ENCODE results near the gene SLC6A19. TPM values are rescaled to one million over a fixed set of nuclear protein-coding genes. Genes with fewer than 3 reads are reported as not detected.

Gene SLC6A19
- total RNA-seq, 4 donors from 2014 or later, result under 0.01 TPM; not detected in 3

DNA sequence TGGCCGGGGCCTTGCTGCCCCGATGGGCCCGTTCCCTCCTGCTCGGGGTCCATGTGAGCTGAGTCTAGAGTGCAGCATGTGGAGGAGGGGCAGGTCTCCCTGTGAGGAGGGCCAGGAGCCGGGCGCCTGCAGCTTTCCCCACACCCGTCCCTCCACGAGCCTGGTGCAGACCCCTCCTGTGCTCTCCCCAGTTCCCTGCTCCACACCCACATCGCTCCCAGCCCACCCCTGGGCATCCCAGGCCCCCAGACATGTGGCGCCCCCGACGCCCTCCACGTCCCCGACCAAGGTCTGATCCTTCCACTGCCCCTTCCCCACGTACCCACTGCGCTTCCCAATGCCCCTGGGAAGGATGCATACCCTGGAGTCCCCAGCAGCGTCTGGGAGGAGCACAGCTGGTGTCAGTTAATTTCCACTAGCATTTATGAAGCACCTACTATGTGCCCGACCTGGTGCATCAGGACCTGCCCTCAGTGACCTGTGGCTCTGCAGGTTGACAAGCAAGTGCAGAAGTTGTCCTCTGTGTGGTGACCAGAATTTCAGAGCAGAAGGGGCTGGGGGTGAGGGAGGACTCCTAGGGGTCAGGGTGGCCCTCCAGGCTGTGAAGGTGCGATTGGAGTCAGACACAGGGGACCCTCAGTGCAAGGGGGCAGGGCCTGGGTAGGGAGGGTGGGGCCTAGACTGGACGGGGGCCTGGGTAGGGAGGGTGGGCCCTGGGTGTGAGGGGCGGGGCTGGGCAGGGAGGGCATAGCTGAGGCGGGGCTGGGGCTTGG, 13.0 kb downstream of the SLC6A19 start:
- Histone ChIP-seq H3K27ac (no peak overlapping the region), H3K4me1 (no peaks in the 10 kb centered on the region), H3K9me3 (peaks cover 0 to 18% (median 0%) of the 10 kb centered on the region in 4 donors), H3K4me3 (no peak overlapping the region), H3K36me3 (no peaks in the 10 kb centered on the region), H3K27me3 (peaks cover 0 to 6% of the 10 kb centered on the region in 2 donors)
- no peak for TF ChIP-seq POLR2A (IDR thresholded peaks at IDR 0.05)
- TF ChIP-seq, protein P1, sequence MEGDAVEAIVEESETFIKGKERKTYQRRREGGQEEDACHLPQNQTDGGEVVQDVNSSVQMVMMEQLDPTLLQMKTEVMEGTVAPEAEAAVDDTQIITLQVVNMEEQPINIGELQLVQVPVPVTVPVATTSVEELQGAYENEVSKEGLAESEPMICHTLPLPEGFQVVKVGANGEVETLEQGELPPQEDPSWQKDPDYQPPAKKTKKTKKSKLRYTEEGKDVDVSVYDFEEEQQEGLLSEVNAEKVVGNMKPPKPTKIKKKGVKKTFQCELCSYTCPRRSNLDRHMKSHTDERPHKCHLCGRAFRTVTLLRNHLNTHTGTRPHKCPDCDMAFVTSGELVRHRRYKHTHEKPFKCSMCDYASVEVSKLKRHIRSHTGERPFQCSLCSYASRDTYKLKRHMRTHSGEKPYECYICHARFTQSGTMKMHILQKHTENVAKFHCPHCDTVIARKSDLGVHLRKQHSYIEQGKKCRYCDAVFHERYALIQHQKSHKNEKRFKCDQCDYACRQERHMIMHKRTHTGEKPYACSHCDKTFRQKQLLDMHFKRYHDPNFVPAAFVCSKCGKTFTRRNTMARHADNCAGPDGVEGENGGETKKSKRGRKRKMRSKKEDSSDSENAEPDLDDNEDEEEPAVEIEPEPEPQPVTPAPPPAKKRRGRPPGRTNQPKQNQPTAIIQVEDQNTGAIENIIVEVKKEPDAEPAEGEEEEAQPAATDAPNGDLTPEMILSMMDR (IDR thresholded peaks at IDR 0.05), result no peak
- TF ChIP-seq EP300 (IDR thresholded peaks at IDR 0.05), result no peak
- DNase-seq (ENCODE audit: low spot score in 2 of 2), result no peak
- 71% methylated on average over 22 of the region's 22 CpGs for WGBS, 2 donors

DNA sequence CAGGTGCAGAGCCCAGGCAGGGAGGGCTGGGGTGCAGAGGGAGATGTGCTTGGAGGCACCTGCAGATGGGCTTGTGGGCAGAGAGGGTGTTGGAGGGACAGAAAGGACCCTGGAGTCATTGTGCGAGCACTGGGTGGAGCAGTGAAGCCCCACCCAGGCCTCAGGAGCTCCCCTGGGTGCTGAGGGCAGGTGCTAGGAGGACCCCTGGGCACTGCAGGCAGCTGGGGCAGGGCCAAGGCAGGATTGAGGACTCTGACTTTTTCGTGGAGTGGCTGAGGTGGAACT, 13.5 kb downstream of the SLC6A19 start:
- no peaks in the 10 kb centered on the region for H3K36me3 ChIP-seq
- no peaks in the 10 kb centered on the region for H3K4me1 ChIP-seq
- WGBS, 2 donors, result 69 to 79% methylated on average over 2 of the region's 2 CpGs
- no peak overlapping the region for H3K4me3 ChIP-seq
- TF ChIP-seq, protein P1 (IDR thresholded peaks at IDR 0.05), result no peak
- TF ChIP-seq POLR2A (IDR thresholded peaks at IDR 0.05) (no peak), EP300 (IDR thresholded peaks at IDR 0.05) (no peak)
- H3K27me3 ChIP-seq, result peaks cover 0 to 4% of the 10 kb centered on the region in 2 donors
- H3K27ac ChIP-seq, result no peak overlapping the region
- no peak for DNase-seq (ENCODE audit: low spot score in 2 of 2)
- peaks cover 0 to 18% (median 0%) of the 10 kb centered on the region in 4 donors for H3K9me3 ChIP-seq

DNA sequence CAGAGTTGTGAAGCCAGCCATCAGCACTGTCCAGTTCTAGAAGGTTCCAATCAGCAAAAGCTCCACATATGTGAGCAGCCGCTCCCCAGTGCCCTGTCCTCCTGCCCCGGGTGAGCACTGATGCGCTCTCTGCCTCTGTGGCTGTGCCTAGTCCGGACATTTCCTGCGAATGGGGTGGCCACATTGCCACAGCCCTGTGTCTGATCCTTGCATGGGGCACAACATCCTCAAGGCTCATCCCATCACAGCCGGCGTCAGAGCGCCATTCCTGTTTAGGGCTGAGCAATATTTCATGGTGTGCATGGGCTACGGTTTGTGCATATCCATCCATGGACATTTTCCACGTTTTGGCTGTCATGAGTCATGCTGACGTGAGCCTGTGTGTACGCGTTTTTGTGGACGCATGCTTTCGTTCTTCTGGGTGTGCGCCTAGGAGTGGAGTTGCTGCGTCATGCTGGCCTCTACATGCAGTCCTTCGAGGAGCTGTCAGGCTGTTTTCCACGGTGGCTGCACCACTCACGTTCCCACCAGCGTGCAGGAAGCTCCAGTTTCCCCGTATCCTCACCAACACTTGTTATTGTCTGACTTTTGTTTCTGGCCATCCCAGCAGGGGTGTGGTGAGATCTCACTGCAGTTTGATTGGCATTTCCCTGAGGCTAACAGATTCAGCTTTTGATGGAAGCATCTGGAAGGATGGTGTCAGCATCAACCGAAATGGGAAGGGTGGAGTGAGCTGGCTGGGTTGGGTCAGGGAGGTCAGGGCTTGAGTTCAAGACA, 14.1 kb downstream of the SLC6A19 start:
- TF ChIP-seq POLR2A (IDR thresholded peaks at IDR 0.05), result no peak
- no peak for TF ChIP-seq EP300 (IDR thresholded peaks at IDR 0.05)
- TF ChIP-seq, protein P1 (IDR thresholded peaks at IDR 0.05), result no peak
- no peaks in the 10 kb centered on the region for H3K4me1 ChIP-seq
- H3K27ac ChIP-seq, result no peak overlapping the region
- no peaks in the 10 kb centered on the region for H3K27me3 ChIP-seq
- 93 to 95% methylated on average over 23 of the region's 23 CpGs for WGBS, 2 donors
- no peaks in the 10 kb centered on the region for H3K36me3 ChIP-seq
- H3K4me3 ChIP-seq, result no peak overlapping the region
- H3K9me3 ChIP-seq, result peaks cover 0 to 18% (median 0%) of the 10 kb centered on the region in 4 donors
- no peak for DNase-seq (ENCODE audit: low spot score in 2 of 2)

DNA sequence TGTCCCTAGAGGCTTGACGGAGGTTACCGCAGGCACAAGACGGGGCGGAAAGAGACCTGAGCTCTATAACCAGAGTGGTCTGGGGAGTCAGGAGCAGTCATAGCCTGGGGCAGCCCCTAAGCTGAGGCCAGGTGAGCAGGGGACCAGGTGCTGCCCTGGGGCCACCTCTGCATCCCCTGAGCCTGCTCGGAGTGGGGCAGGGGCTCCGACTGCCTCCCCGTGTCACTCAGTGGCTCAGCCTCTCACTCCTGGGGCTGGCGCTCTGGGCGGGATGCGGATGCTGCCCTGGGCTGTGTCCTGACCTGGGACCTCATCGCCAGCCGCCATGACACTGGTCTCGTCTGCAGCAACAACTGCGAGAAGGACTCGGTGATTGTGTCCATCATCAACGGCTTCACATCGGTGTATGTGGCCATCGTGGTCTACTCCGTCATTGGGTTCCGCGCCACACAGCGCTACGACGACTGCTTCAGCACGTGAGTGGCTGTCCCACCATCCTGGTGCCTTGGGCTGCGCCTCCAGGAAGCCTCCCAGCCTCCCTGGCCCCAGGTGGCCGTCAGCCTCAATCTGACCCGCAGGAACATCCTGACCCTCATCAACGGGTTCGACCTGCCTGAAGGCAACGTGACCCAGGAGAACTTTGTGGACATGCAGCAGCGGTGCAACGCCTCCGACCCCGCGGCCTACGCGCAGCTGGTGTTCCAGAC, 15.0 kb downstream of the SLC6A19 start:
- Histone ChIP-seq H3K4me1 (no peaks in the 10 kb centered on the region), H3K27ac (no peak overlapping the region), H3K9me3 (peaks cover 0 to 18% (median 0%) of the 10 kb centered on the region in 4 donors), H3K4me3 (no peak overlapping the region), H3K27me3 (no peaks in the 10 kb centered on the region), H3K36me3 (no peaks in the 10 kb centered on the region)
- no peak for DNase-seq (ENCODE audit: low spot score in 2 of 2)
- 92 to 96% methylated on average over 27 to 36 of the region's 38 CpGs for WGBS, 2 donors
- TF ChIP-seq, protein P1 (IDR thresholded peaks at IDR 0.05), result no peak
- TF ChIP-seq POLR2A (IDR thresholded peaks at IDR 0.05), result no peak
- TF ChIP-seq EP300 (IDR thresholded peaks at IDR 0.05), result no peak

Data from tibial nerve (tissue), 4 donors.